HG02759 (cell line): Measurements from ENCODE around the gene PRMT7.

Experiments used
- ATAC-seq: cut with Tn5 transposase; IDR thresholded peaks from one replicate; pipeline ENCODE4 v1.9.1; 2021; ENCODE audit warnings: mild to moderate bottlenecking, moderate library complexity; ENCODE audit not compliant: unreplicated experiment

PRMT7 gene

DNA sequence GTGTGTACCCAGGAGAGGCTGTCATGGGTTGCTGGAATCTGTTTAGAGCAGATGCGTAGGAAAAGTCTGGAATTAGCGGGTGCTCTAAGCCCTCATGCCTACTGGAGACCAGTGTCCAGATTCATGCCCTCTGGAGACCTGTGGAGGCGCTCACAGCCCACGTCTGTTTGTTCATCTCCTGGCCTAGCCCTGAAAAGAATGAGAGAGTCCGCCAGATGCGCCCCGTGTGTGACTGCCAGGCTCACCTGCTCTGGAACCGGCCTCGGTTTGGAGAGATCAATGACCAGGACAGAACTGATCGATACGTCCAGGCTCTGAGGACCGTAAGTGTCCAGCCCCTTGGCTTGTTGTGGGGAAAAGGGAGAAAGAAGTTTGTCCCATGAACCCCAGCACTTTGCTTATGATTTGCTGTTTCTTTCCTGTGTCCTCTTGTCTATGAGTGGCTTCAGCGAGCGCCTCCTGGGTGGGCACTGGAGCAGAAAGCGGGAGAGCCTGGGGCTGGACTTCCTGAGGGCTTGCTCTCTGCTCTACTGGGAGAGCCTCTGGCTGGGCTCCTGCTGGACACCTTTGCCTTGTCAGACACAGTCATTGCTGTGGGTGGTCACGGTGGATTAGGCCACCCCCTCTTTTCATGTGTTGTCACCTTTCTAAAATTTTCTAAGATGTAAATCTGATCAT, 35.3 kb downstream of the PRMT7 start:
- ATAC-seq, result no peak

DNA sequence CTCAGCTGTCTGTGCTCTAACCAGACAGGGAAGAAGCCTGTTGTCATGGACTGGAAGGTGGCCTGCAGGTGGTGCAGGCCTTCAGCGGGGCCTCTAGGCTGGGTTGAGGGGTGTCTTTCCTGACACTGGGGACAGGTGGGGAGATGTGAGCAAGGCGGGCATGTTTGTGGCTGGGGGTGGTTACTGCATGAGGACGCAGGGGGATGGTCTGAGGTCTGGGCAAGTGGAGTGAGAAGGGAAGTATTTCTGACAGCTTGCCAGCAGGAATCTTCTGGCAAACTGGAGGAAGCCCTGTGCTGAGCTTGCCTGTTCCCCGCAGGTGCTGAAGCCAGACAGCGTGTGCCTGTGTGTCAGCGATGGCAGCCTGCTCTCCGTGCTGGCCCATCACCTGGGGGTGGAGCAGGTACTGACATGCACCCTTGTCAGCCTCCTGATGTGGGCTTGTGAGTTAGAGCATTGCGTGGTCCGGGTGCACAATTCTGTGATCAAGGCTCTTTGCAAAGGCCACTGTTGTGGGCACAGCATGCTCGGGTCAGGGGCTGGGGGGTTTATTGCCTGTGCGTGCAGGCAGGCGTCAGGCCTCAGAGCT, 36.2 kb downstream of the PRMT7 start:
- no peak for ATAC-seq

DNA sequence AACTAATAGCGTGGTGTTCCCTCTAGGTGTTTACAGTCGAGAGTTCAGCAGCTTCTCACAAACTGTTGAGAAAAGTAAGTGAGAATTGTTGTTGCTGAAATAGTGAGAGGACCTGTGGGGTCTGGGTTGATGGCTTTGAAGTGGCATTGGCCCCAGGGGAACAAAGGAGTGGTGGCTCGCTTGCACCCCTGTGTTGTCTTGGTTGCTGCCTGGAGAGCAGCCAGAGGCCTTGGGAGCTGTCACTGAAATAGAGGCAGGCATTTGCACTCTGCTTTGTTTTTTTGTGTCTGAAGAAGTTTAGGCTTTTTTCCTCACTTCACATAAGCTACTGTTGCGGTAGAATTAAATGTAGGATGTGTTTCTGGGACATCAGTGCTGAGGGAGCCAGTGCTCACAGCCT, 36.8 kb downstream of the PRMT7 start:
- ATAC-seq, result no peak

DNA sequence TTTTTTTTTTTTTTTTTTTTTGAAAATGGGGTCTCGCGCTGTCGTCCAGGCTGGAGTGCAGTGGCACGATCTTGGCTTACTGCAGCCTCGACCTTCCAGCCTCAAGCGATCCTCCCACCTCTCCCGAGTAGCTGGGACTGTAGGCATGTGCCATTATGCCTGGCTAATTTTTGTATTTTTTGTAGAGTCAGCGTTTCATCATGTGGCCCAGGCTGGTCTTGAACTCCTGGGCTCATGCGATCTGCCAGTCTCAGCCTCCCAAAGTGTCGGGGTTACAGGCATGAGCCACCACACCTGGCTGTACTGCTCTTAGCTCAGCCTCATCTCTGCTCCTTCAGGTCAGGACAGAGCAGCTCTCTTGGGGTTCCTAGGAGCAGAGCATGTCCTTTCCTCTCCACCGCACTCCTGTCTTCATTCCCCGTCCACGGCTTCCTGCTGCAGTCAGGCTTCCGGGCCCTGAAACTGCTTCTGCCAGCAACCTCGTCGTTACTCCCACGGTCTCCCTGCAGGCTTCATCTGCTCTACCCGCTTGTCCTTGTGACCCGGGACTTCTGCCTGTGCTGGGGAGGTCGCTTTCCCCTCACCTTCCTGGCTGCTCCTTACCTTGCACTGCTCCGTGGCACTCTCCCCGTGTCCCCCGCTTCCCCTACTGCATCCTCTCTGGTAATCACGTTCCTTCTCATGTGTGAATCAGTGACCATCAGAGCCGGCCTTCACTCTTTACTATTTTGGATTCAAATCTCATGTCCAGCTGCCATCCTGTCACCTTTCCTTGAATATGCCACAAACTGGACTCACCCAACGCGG, 38.0 kb downstream of the PRMT7 start:
- no peak for ATAC-seq

DNA sequence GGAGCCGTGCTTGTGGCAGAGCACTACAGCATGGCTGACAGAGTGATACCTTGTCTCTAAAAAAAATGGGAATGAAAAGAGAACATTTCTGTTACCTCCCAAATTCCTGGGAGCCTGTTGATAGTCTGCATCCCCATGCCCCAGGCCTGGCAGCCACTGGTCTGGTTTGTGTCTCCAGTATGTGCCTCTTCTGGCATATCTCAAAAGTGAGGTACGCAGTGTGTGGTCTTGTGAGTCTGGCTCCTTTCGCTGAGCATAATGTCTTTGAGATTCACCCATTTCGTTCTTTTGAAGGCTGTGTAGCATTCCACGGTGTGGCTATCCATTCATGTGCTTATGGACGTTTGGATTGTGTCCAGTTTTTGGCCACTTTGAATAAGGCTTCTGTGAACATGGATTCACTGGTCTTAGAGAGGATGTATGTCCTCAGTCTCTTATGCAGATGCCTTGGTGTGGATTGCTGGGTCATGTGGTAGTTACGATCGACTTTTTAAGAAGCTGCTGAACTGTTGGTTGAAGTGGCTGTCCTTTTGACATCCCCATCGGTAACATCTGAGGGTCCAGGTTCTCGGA, 39.1 kb downstream of the PRMT7 start:
- ATAC-seq, result no peak

DNA sequence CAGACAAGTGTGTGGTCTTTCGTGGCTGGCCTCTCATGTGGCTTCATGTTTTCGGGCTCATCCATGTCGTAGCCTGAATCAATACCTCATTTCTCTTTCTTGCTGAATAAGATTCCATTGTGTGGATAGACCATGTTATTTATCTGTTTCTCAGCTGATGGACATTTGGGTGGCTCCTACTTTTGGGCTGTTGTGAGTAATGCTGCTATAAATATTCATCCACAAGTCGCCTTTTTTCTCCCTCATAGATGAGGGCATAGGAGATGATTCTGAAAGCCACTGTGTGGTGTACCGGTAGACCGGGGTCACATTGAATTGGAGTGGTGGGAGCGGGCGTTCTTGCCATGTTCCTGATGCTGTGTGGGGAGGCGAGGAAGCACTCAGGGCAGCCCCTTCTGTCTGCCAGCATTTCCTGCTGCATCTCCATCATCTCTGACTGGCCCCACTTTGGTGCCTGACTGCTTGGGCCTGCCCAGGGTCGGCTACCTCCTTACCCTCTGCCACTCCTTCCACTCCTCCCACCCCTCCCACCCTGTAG, 40.1 kb downstream of the PRMT7 start:
- no peak for ATAC-seq

DNA sequence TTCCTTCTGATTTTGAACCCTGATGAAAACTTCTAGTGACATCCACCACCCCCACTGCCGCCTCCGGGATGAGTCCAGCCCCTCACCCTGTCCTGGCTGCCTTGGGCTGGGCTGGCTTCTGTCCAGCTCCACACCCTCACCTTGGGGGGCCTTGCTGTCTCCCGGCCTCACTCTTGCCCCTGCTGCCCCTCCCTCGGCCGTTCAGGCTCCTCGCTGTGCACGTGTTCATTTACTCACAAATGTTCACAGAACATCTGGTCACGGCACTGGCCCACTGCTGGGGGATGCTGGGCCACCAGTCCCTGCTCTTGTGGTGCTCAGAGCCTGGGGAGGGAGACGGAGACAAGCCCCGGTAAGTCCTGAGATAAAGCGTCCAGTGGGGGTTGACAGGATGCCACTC, 40.6 kb downstream of the PRMT7 start:
- ATAC-seq, result no peak

DNA sequence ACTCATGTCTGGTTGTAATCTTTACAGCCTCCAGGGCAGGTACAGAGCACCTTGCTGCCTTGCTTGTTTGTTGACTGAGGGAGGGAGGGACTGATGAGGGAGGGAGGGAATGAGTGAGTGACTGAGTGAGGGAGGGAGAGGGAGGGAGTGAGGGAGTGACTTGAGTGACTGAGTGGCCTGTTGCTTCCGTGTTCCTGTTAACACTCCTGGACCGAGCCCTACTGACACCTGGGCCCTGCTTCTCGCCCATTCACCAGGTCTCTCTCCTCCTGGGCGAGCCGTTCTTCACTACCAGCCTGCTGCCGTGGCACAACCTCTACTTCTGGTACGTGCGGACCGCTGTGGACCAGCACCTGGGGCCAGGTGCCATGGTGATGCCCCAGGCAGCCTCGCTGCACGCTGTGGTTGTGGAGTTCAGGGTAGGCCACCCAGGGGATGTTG, 41.2 kb downstream of the PRMT7 start:
- ATAC-seq, result no peak

DNA sequence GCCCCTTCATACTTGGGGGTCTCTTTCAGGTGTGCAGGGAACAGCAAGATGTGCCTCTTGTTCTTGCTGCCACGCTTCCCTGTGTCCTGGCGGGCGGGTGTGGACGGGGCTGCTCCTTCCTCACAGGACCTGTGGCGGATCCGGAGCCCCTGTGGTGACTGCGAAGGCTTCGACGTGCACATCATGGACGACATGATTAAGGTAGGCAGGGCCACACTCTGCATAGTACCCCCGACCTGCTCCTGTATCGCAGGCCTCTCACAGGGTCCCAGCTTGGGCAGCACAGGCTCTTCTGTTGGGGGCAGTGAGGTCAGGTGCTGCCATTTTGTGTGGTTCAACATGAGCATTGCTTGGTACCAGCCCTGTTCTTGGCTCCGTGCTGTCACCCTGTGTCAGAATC, 42.5 kb downstream of the PRMT7 start:
- ATAC-seq, result no peak

DNA sequence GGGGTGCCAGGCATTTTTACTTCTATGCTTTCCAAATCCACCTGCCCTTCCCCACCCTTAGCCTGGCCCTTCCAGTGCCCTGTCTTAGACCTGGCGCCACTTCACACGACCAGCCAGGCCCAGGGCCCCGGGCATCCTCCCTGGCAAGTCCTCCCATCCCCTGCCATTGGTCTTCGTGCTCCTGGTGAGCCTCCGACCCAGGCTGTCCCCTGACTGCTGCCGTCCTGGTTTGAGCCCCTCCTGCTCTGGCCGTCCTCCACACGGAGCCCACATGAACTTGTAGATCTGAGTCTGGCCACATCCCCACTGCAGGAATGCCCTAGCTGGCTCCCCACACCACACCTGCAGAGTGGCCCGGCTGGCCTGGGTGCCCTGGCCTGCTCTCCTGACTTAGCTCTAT, 44.0 kb downstream of the PRMT7 start:
- ATAC-seq, result no peak

DNA sequence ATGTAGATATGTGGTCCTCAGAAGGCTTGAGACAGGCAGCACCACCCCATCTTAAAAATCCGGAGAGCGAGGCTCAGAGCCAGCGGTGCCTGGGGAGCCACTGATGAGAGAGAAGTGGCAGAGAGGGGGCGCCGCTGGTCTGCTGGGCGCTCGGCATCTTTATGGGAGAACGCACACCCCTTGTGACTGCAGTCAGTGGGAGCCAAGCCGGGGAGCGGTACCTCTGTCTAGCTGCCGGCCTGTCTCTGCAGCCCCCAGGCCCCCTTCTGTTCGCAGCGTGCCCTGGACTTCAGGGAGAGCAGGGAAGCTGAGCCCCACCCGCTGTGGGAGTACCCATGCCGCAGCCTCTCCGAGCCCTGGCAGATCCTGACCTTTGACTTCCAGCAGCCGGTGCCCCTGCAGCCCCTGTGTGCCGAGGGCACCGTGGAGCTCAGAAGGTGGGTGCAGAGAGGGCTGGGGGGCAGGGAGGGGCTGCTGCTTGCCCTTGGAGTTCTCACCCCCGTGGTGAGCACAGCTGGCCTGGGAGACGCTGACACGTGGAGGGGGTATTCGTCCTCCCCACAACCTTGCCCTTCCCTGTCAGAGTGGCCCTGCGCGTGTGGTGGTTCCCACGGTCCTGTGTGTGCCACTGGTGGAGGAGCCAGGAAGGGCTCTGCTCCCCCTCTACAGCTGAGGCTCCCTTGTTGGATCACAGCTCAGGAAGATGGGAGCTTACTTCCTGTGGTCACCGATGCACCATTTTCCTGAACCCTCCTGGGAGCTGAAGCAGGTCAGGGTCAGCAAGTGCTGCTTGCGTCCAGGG, 44.8 kb downstream of the PRMT7 start:
- no peak for ATAC-seq

DNA sequence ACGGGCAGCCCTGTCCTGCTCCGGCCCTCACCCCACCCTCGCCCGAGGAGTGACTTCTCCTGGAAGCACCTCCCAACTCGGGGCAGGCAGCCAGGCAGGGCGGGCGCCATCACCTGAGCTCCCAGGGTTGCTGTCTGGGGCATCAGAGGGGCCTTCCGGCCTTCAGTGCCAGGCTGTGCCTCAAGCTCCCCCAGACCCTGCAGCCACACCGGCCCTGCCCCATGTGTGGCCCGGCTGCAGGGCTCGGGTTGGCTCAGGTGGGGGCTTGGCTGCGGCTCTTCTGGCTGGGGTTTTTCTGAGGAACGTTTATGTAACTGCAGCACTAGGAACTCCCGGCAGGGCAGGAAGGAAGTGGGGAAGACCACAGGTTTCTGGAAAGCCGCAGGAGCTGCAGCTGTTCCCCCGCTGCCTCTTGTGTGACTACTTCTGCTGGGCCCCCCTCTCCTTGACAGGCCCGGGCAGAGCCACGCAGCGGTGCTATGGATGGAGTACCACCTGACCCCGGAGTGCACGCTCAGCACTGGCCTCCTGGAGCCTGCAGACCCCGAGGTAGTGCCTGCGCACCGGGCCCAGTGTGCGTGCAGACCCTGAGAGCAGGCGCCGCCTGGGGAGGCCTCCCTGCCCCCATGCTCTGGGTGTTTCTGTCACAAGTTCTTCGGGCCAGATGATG, 45.6 kb downstream of the PRMT7 start:
- peak; percentile 82 for ATAC-seq

DNA sequence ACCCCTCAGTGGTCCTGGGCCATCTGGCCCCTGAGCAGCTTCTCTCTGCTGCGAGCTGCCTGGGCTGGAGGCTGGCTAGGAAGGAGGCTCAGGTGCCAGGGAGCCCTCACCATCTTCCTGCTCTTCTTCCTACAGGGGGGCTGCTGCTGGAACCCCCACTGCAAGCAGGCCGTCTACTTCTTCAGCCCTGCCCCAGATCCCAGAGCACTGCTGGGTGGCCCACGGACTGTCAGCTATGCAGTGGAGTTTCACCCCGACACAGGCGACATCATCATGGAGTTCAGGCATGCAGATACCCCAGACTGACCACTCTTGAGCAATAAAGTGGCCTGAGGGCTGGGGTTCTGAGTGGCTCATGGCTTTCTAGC, 46.1 kb downstream of the PRMT7 start:
- no peak for ATAC-seq

DNA sequence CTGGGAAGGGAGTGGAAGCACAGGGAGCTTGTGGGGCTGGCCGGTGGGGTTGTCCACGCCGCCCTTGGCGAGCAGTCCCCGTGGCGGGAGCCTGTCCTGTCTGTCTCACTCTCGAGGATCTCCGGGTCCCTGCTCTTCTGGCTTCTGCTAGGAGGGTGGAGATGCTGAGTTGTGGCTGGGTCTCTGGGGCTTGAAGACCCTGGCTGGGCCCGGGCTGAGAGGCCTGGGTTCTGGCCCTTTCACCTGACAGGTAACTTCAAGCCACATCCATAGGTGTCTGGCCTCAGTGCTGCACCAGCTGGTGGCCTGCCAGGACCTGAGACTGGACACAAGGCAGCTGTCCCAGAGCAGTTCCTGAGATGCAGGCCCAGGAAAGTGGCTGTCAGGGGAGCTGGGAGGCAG, 46.7 kb downstream of the PRMT7 start:
- ATAC-seq, result no peak

DNA sequence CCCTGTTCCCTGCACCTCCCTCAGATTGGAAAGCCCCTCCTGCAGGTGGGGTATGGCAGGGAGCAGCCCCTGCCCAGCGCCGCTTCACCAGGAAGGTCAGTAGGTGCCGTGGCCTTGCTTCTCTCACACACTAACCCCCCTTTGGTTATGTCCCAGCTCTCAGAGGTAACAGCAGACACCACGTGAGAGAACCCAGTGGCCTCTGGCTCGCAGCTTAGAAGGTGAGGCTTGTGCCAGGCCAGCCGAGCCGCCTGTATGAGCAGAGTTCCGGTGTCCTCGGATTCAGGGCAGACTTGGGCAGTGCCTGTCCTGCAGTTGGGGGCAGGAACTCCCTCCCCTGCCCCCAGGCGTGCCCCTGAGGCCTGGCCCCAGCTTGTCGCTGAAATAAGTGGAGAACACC, 47.1 kb downstream of the PRMT7 start:
- ATAC-seq, result no peak

DNA sequence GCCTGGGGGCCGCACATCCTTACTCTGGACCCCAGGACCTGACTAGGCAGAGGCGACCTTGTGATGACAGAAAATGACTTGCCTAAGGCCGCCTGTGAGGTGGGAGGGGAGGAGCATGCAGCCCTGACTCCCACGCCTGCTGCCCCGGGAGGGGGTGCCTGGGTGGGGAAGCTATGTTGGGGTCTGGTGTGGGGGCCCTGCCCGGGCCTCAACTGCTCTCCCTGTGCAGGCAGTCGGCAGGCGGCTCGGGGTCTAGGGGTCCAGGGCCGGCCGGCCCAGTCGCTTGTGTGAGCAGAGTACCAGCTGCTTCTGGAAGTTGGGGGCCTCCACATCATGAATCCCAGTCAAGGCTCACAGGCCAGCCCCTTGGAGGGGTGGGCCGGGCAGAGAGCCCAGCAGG, 48.1 kb downstream of the PRMT7 start:
- ATAC-seq, result no peak

DNA sequence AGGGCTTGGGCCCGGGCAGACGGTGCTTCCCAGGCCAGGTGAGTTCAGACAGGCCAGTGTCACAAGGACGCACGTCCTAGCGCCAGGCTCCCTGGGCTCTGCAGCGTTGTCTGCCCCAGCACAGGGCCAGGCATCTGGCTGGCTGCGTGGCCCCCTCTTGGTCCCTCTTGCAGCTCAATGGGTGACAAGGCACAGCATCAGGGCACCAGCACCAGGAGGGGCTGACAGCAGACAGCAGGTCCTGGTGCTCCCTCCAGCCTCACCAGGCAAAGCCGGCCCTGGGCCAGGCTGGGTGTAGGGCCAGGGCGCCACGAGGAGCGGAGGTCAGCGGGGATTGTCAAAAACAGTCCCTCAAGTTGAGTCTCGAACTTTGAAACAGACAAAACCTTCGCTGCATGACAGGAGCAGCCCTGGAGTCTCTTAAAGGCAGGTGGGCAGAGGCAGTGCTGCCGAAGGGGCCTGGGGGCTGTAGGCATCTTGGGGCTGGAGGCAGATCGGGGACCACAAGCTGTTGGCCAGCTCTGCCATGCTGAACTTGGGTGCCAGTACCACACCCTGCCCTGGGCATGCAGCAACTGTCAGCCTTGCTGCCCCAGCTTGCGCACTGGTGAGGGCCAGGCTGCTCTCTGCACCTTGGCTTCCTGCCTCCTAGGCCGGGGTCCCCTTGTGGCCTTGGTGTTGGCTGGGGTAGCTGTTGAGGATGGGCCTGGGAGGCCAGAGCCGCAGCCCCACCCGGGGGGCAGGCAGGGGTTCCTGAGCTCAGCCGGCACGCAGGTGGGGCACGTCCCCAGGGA, 48.8 kb downstream of the PRMT7 start:
- ATAC-seq, result no peak

DNA sequence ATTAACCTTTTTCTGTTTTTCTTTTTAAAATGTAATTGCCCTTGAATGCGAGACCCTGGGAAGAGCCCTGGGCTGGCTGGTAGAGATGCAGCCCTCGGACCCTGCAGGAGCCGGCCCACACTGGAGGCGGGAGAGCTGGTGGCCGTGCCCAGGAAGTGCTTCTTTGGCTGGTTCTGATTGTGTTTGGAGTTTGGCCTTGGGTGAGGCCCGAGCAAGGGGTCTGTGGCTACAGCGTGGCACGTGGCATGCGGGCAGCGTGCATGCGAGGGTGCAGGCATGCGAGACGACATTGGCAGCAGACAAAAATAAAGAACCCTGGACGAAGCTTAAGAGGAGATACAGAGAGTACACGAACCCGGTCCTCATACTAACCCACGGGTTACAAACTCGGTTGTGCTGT, 49.7 kb downstream of the PRMT7 start:
- no peak for ATAC-seq

DNA sequence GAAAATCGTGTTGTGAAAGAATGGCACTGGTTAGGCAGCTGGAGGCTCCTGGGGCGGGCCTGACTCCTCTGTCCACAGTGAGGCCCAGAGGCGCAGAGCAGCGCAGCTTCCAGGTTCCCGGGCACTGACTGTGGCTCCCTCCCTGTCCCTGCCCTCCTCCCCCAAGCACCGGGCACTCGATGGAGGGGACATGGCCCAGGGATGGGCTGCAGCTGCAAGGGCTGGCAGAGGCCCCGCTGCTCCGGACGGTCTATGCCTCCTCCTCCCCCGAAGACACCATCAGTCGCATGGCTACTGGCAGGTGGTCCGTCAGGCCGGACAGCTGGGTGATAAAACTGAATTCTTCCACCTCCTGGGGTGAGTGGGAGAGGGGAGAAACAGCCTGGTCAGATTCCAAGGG, 50.1 kb downstream of the PRMT7 start:
- no peak for ATAC-seq

DNA sequence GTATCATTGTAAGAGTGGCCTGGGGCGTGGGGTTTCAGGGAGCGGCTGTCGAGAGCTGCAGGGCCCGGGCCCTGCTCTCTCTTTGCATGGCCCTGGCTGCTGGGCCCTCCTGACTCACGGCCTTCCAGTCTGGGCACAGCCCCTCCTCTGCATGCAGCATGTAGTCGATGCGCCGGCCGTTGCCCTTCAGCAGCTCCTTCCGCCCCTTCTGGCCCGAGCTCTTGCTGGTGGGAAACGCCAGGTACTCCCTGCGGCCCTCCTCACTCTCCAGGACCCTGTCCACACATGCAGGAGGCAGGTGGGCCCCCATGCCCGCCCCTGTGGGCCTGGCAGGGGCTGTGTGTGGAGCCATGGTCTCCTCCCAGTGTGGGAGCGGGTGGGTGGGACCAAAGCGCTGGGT, 50.7 kb downstream of the PRMT7 start:
- ATAC-seq, result no peak
